Measurements from ENCODE around the gene XXYLT1.

DNA sequence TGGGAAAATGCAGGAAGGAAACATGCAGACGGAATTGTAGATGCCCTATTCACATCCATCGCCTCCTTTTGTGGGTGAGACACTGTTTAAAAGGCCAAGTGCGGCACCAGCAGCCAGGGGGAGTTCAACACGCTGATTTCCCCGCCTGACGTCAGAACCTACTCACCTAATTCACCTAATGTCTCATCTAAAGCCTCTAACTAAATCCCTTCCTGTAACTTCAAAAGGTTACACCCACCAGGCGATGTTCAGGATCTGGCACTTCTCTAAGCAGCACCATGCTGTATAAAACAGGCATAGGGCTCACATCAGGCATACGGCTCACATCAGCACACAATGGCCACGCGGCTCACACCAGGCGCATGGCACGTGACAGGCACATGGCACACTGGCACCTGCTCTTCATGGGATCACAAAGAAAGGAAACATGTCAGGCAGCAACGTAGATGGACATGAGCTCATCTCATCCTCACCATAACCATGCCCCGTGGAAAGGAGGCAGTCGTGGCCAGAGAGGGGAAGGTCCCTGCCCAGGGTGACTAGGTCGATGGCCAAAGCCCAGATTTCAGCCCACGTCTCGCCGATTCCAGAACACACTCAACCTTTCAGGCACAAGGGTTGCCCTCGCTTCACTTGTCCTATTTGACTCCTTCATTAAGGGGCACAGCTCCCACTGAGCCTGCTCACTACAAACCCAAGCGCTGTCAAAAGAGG is 21.7 kb downstream of the XXYLT1 start:
- TF ChIP-seq POLR2A (IDR thresholded peaks at IDR 0.05; ENCODE audit: low read depth, low read length) (no peak), POLR2AphosphoS5 (IDR thresholded peaks at IDR 0.05; ENCODE audit: low read depth, low read length) (no peak)
